ENCODE results near the gene G6PC3. TPM values are rescaled to one million over a fixed set of nuclear protein-coding genes. Genes with fewer than 3 reads are reported as not detected.
A peak's percentile ranks its signal among the peaks of the same experiment; 100 is the strongest.

The G6PC3 gene
- total and polyA plus RNA-seq, 7 donors, result 8.4 to 45.5 (median 25.7) TPM

DNA sequence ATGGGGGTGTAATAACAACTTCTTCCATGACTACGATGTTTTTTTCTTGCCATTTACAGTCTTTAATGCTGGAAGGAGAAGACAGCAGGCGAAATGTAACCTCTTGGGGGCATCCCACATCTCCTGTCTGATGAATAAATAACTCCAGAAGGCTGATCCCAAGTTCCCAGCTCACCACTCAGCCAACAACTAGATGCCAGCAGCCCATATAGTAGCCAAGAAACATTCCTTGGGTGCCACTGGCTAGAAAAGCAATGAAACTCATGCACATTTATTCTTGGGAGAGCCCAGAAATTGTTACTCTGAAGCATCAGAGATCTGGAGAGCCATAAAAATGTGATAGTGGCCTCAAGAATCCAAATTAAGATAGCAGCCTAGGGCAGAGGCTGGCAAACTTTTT is 33.1 kb upstream of the G6PC3 start:
- no peak overlapping the region for H3K4me3 ChIP-seq
- WGBS, 2 donors, result 96 to 99% methylated on average over 2 of the region's 2 CpGs
- peaks cover 0 to 32% (median 22%) of the 10 kb centered on the region in 4 donors for H3K4me1 ChIP-seq
- no peak for DNase-seq
- TF ChIP-seq EP300 (IDR thresholded peaks at IDR 0.05) (no peak), POLR2A (IDR thresholded peaks at IDR 0.05) (no peak), POLR2AphosphoS5 (IDR thresholded peaks at IDR 0.05) (no peak)
- TF ChIP-seq, protein P1, sequence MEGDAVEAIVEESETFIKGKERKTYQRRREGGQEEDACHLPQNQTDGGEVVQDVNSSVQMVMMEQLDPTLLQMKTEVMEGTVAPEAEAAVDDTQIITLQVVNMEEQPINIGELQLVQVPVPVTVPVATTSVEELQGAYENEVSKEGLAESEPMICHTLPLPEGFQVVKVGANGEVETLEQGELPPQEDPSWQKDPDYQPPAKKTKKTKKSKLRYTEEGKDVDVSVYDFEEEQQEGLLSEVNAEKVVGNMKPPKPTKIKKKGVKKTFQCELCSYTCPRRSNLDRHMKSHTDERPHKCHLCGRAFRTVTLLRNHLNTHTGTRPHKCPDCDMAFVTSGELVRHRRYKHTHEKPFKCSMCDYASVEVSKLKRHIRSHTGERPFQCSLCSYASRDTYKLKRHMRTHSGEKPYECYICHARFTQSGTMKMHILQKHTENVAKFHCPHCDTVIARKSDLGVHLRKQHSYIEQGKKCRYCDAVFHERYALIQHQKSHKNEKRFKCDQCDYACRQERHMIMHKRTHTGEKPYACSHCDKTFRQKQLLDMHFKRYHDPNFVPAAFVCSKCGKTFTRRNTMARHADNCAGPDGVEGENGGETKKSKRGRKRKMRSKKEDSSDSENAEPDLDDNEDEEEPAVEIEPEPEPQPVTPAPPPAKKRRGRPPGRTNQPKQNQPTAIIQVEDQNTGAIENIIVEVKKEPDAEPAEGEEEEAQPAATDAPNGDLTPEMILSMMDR (IDR thresholded peaks at IDR 0.05), result no peak
- peaks cover 0 to 48% (median 22%) of the 10 kb centered on the region in 4 donors for H3K36me3 ChIP-seq
- no peak overlapping the region for H3K27ac ChIP-seq
- intact Hi-C loops (cut with DNase I), result no loop called here
- H3K9me3 ChIP-seq, result no peaks in the 10 kb centered on the region
- H3K27me3 ChIP-seq, result no peaks in the 10 kb centered on the region

DNA sequence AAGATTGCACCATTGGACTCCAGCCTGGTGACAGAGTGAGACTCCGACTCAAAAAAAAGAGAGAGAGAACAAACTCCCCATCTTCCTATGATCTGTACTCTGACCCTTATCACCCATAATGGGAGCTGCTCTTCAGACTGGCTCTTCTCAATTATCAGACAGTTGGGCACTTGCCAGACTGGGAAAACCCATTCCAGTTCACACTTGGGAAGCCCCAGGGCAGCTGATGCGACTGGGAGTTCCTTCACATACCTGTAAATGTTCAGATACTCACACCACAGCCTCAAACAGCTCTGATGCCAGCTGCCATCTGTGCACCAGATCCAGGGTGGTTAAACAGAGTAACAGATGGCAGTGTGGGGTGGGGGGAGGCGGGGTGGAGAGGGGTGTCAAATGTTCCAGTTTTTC is 31.9 kb upstream of the G6PC3 start:
- Histone ChIP-seq H3K9me3 (no peaks in the 10 kb centered on the region), H3K4me1 (peaks cover 0 to 44% (median 31%) of the 10 kb centered on the region in 4 donors), H3K4me3 (no peak overlapping the region), H3K27ac (peak overlapping the region in 1 of 4 donors; percentile 18), H3K27me3 (no peaks in the 10 kb centered on the region), H3K36me3 (peaks cover 0 to 36% (median 21%) of the 10 kb centered on the region in 4 donors)
- TF ChIP-seq POLR2A (IDR thresholded peaks at IDR 0.05) (no peak), POLR2AphosphoS5 (IDR thresholded peaks at IDR 0.05) (no peak), EP300 (IDR thresholded peaks at IDR 0.05) (no peak)
- TF ChIP-seq, protein P1 (IDR thresholded peaks at IDR 0.05), result no peak
- intact Hi-C loops (cut with DNase I), result no loop called here
- DNase-seq, result no peak
- WGBS, 2 donors, result 82 to 90% methylated on average over 3 of the region's 3 CpGs

DNA sequence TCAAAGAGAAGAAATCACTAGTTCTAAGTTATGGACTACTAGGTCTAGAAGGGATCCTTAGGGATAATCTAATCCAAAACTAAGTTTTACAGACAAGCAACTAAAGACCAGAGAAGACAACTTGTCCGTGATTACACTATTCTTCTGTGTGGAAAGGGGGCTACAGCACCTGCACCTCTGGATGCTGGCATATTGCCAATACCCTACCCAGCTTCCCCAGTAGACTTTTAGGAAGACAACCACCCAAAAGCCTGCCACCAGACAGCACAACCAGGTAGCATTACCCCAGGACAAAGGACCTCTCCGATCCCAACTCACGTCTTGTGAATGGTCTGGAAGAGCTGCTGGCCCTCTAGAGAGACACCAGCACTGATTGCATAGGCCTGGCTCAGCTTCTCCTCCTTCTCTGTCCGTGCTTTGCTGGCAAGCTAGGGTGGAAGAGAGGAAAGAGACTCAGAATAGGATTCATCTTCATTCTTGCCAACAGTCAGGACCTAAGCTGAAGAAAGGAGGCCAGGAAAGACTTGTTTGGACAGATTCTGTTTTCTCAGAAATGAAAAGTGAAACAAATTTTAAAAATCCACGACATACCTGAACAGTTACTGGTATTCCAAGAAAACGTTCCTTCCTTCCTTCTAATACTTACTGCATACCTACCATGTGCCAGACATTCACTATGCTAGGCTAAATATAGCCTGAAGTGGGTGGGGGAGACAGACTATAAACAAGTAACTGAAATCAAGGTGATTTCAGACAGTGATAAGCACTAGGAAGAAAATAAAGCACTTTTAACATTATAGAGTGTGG is 30.5 kb upstream of the G6PC3 start:
- H3K4me1 ChIP-seq, result peaks cover 0 to 57% (median 41%) of the 10 kb centered on the region in 4 donors
- WGBS, 2 donors, result 70 to 78% methylated on average over 6 of the region's 6 CpGs

DNA sequence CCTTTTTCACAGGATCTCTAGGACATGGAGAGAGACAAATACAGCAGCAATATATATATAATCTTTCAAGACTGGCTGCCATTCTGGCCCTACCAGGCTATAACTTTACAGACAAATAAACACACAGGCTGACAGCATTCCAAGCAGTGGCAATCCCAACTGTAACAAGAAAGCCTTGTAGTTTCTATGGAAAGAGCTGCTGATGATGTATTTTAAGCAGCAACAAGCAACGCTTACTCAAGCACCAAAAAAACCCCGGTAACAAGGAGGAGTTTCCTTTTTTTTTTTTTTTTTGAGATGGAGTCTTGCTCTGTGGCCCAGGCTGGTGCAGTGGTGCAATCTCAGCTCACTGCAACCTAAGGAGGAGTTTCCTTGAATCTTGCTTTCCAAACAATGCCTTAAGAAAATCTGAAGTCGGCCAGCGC is 27.3 kb upstream of the G6PC3 start:
- Histone ChIP-seq H3K27me3 (no peaks in the 10 kb centered on the region), H3K4me3 (no peak overlapping the region), H3K4me1 (peaks cover 0 to 56% (median 41%) of the 10 kb centered on the region in 4 donors), H3K27ac (peak overlapping the region; percentile 19 to 71 (median 56)), H3K9me3 (no peaks in the 10 kb centered on the region), H3K36me3 (peaks cover 0 to 12% (median 0%) of the 10 kb centered on the region in 4 donors)
- peak; percentile 72 for DNase-seq
- WGBS, 2 donors, result 66 to 80% methylated on average over 4 of the region's 4 CpGs
- intact Hi-C loops (cut with DNase I), result no loop called here
- no peak for TF ChIP-seq EP300 (IDR thresholded peaks at IDR 0.05)
- TF ChIP-seq, protein P1 (IDR thresholded peaks at IDR 0.05), result no peak
- TF ChIP-seq POLR2A (IDR thresholded peaks at IDR 0.05), result no peak
- TF ChIP-seq POLR2AphosphoS5 (IDR thresholded peaks at IDR 0.05), result no peak

More for the DNA sequence above, 30.5 kb upstream of the G6PC3 start:
- no peaks in the 10 kb centered on the region for H3K27me3 ChIP-seq
- DNase-seq, result no peak
- peaks cover 0 to 28% (median 17%) of the 10 kb centered on the region in 4 donors for H3K36me3 ChIP-seq
- TF ChIP-seq POLR2A (IDR thresholded peaks at IDR 0.05) (no peak), POLR2AphosphoS5 (IDR thresholded peaks at IDR 0.05) (no peak), EP300 (IDR thresholded peaks at IDR 0.05) (no peak)
- TF ChIP-seq, protein P1 (IDR thresholded peaks at IDR 0.05), result no peak
- H3K27ac ChIP-seq, result peak overlapping the region; percentile 62 to 72 (median 67)
- H3K4me3 ChIP-seq, result no peak overlapping the region
- no peaks in the 10 kb centered on the region for H3K9me3 ChIP-seq
- intact Hi-C loops (cut with DNase I), result loop anchor here (2.0 kb wide), 1 partner anchor 95 kb away; no protein-coding TSS in a partner anchor

All from sigmoid colon (tissue), 7 donors.